ENCODE data around the gene NXT2. TPM values are rescaled to one million over a fixed set of nuclear protein-coding genes. Genes with fewer than 3 reads are reported as not detected.

Gene NXT2
- total RNA-seq, 1 experiment from 2014 or later = 18.3 TPM

Other genes with a start within 250 kb of the NXT2 start
- gene GUCY2F, start 54.8 kb upstream of the NXT2 start, total RNA-seq (2014; rRNA removed; shearing (Covaris generic)) = not detected in 2 replicates
- 0.12 and 0.20 TPM in 2 replicates for gene KCNE5, start 88.3 kb downstream of the NXT2 start, total RNA-seq (2014; rRNA removed; shearing (Covaris generic))
- gene ACSL4, start 196.4 kb downstream of the NXT2 start, total RNA-seq (2014; rRNA removed; shearing (Covaris generic)) = 50.4 and 57.6 TPM in 2 replicates